ENCODE results near the gene SCIN. TPM values are rescaled to one million over a fixed set of nuclear protein-coding genes. Genes with fewer than 3 reads are reported as not detected.

SCIN gene
- polyA plus RNA-seq, 1 of the 3 experiments (the other 2 are of a cell fraction) = 0.02 TPM

DNA sequence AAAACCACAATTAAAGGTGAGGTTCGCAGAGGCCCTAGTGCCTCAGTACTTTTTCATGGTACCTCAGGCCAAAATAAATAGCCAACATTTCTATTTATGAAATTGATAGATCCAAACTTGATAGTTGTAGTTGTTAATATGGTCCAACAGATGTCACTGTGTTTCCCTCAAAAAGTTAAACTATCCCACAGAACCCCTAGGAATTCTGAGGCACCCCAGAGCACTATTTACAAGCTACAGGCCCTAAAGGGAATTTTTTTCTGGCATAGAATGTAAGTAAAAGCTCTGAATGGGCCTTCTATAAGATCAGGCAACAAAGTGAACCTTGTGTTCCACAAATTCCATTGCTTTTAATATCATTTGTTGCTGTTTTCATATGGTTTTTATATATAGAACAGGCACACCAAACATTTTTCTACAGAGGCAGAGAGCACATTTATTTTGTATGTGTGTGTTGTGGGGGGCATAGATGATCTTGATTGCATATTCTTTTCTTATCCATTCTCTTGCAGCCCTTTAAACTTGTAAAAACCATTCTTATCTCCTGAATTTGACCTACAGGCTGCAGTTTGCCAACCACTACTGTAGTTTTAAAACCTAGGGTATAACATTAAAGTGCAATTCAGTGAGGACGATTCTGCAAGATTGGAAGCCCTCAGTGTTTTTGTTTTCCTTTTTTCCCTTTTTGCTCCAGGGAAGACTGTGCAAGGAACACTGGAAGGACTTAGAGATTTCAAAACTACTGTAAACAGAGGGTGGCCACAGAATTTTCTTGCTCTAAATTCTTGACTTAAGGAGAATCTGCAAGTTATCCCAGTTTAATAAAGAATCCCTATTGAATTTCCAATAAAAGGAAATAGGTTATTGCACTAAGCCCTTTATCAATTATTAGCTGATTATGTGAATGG lies 113.4 kb downstream of the SCIN start (continued):
- TF ChIP-seq, protein P1, sequence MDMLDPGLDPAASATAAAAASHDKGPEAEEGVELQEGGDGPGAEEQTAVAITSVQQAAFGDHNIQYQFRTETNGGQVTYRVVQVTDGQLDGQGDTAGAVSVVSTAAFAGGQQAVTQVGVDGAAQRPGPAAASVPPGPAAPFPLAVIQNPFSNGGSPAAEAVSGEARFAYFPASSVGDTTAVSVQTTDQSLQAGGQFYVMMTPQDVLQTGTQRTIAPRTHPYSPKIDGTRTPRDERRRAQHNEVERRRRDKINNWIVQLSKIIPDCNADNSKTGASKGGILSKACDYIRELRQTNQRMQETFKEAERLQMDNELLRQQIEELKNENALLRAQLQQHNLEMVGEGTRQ (IDR thresholded peaks at IDR 0.05; ENCODE audit: borderline replicate concordance, low read depth, low read length) = no peak
- peak; percentile 49 for TF ChIP-seq SMC3 (IDR thresholded peaks at IDR 0.05; ENCODE audit: low read depth, low read length)
- TF ChIP-seq CHD2 (IDR thresholded peaks at IDR 0.05; ENCODE audit: low read length, partially characterized antibody) = no peak
- no peak for TF ChIP-seq TCF12 (IDR thresholded peaks at IDR 0.05)
- no peak for TF ChIP-seq ELF1 (IDR thresholded peaks at IDR 0.05)

DNA sequence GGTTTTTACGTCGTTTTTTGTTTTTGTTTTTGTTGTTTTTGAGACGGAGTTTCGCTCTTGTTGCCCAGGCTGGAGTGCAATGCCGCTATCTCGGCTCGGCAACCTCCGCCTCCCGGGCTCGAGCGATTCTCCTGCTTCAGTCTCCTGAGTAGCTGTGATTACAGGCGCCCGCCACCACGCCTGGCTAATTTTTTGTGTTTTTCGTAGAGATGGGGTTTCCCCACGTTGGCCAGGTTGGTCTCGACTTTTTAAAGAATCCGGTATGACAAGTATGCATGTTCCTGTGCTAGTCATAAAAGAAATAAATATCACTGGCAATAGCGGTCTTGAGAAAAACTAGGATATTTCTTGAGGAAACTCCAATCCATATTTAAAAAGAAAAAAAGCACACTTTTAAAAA lies 114.2 kb downstream of the SCIN start:
- POLR2A ChIA-PET = no interaction called here

More for the DNA sequence above, 114.2 kb downstream of the SCIN start:
- Histone ChIP-seq H3K9me2 (no peaks in the 10 kb centered on the region), H3K27me3 (ENCODE audit: insufficient read depth) (no peaks in the 10 kb centered on the region), H3K79me2 (ENCODE audit: insufficient read depth) (peaks cover 23% of the 10 kb centered on the region), H4K20me1 (ENCODE audit: insufficient read depth) (no peaks in the 10 kb centered on the region), H3F3A (replicated peaks; ENCODE audit: insufficient read depth) (no peaks in the 10 kb centered on the region), H3K9ac (no peak overlapping the region), H3K4me1 (ENCODE audit: control insufficient read depth in 1 of 2, insufficient read depth in 2 of 2, low read depth in 1 of 2, low read length in 1 of 2) (peaks cover 5 to 10% of the 10 kb centered on the region in 2 experiments; a peak in 3 of 4 replicates), H3K4me2 (no peak overlapping the region), H3K36me3 (replicated peaks in 1 of 2; ENCODE audit: control insufficient read depth in 1 of 2, insufficient read depth in 2 of 2, low read length in 1 of 2) (peaks cover 0 to 6% of the 10 kb centered on the region in 2 experiments), H3K4me3 (ENCODE audit: low read depth in 2 of 2, low read length in 1 of 2) (no peak overlapping the region), H2AFZ (ENCODE audit: low read depth) (peak overlapping the region; percentile 27; the same call in 1 of the 2 replicates), H3K27ac (ENCODE audit: low read depth in 2 of 2, low read length in 1 of 2) (no peak overlapping the region), H3K9me3 (no peaks in the 10 kb centered on the region)
- TF ChIP-seq, protein P1 (IDR thresholded peaks at IDR 0.05; ENCODE audit: borderline replicate concordance, low read depth, low read length) = no peak
- TF ChIP-seq, protein P2, sequence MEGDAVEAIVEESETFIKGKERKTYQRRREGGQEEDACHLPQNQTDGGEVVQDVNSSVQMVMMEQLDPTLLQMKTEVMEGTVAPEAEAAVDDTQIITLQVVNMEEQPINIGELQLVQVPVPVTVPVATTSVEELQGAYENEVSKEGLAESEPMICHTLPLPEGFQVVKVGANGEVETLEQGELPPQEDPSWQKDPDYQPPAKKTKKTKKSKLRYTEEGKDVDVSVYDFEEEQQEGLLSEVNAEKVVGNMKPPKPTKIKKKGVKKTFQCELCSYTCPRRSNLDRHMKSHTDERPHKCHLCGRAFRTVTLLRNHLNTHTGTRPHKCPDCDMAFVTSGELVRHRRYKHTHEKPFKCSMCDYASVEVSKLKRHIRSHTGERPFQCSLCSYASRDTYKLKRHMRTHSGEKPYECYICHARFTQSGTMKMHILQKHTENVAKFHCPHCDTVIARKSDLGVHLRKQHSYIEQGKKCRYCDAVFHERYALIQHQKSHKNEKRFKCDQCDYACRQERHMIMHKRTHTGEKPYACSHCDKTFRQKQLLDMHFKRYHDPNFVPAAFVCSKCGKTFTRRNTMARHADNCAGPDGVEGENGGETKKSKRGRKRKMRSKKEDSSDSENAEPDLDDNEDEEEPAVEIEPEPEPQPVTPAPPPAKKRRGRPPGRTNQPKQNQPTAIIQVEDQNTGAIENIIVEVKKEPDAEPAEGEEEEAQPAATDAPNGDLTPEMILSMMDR (IDR thresholded peaks at IDR 0.05) = no peak
- TF ChIP-seq ELF1 (IDR thresholded peaks at IDR 0.05) (no peak), EZH2phosphoT487 (IDR thresholded peaks at IDR 0.05; ENCODE audit: borderline replicate concordance, low read depth) (no peak), SIN3A (IDR thresholded peaks at IDR 0.05; ENCODE audit: borderline replicate concordance, low read depth, low read length) (no peak), FOXM1 (IDR thresholded peaks at IDR 0.05; ENCODE audit: low read depth) (no peak), GATA2 (CRISPR knock-in tag; IDR thresholded peaks at IDR 0.05) (no peak), MXI1 (IDR thresholded peaks at IDR 0.05; ENCODE audit: low read depth, low read length) (no peak), RFX5 (IDR thresholded peaks at IDR 0.05; ENCODE audit: low read length) (no peak), RAD21 (IDR thresholded peaks at IDR 0.05; ENCODE audit: low read length) (no peak), MEF2A (IDR thresholded peaks at IDR 0.05; ENCODE audit: borderline replicate concordance, low read depth) (no peak)
- TF ChIP-seq, protein P3, sequence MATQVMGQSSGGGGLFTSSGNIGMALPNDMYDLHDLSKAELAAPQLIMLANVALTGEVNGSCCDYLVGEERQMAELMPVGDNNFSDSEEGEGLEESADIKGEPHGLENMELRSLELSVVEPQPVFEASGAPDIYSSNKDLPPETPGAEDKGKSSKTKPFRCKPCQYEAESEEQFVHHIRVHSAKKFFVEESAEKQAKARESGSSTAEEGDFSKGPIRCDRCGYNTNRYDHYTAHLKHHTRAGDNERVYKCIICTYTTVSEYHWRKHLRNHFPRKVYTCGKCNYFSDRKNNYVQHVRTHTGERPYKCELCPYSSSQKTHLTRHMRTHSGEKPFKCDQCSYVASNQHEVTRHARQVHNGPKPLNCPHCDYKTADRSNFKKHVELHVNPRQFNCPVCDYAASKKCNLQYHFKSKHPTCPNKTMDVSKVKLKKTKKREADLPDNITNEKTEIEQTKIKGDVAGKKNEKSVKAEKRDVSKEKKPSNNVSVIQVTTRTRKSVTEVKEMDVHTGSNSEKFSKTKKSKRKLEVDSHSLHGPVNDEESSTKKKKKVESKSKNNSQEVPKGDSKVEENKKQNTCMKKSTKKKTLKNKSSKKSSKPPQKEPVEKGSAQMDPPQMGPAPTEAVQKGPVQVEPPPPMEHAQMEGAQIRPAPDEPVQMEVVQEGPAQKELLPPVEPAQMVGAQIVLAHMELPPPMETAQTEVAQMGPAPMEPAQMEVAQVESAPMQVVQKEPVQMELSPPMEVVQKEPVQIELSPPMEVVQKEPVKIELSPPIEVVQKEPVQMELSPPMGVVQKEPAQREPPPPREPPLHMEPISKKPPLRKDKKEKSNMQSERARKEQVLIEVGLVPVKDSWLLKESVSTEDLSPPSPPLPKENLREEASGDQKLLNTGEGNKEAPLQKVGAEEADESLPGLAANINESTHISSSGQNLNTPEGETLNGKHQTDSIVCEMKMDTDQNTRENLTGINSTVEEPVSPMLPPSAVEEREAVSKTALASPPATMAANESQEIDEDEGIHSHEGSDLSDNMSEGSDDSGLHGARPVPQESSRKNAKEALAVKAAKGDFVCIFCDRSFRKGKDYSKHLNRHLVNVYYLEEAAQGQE (IDR thresholded peaks at IDR 0.05; ENCODE audit: low read depth, low read length) = no peak
- TF ChIP-seq, protein P4, sequence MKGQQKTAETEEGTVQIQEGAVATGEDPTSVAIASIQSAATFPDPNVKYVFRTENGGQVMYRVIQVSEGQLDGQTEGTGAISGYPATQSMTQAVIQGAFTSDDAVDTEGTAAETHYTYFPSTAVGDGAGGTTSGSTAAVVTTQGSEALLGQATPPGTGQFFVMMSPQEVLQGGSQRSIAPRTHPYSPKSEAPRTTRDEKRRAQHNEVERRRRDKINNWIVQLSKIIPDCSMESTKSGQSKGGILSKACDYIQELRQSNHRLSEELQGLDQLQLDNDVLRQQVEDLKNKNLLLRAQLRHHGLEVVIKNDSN (IDR thresholded peaks at IDR 0.05; ENCODE audit: borderline replicate concordance, low read depth) = no peak
- TF ChIP-seq, protein P5, sequence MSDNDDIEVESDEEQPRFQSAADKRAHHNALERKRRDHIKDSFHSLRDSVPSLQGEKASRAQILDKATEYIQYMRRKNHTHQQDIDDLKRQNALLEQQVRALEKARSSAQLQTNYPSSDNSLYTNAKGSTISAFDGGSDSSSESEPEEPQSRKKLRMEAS (IDR thresholded peaks at IDR 0.05; ENCODE audit: low read depth) = no peak
- DNase-seq = no peak
- CTCF ChIA-PET = interaction anchor here (0.7 to 4.3 kb wide), 6 partner anchors 10 to 577 kb away, joined by 3 to 71 read pairs (median 4); no protein-coding TSS in a partner anchor
- 93% methylated on average over 19 of the region's 19 CpGs for WGBS (ENCODE audit: low lambda C conversion rate)

All from SK-N-SH (cell line).